SW480 (cell line): ENCODE measurements around the gene CHAC1.
A peak's percentile ranks its signal among the peaks of the same experiment; 100 is the strongest.

ENCODE experiments used
- DNase-seq: peaks from one replicate; pipeline ENCODE4 v3.0.0-alpha.2; 2016; ENCODE audit warnings: low spot score

CHAC1 gene

GRCh38 chr15:40985541-40986330 lies 32.5 kb downstream of the CHAC1 start:
- no peak for DNase-seq

- DNase-seq = no peak
Observed at GRCh38 chr15:40986820-40987219, 33.5 kb downstream of the CHAC1 start.

- DNase-seq = no peak
Observed at GRCh38 chr15:40988156-40988555, 34.9 kb downstream of the CHAC1 start.

- no peak for DNase-seq
Observed at GRCh38 chr15:40990080-40990479, 36.8 kb downstream of the CHAC1 start.

- DNase-seq = no peak
Observed at GRCh38 chr15:40990789-40991188, 37.5 kb downstream of the CHAC1 start.

GRCh38 chr15:40991355-40991754 lies 38.1 kb downstream of the CHAC1 start:
- DNase-seq = no peak

GRCh38 chr15:40992241-40992741 lies 39.0 kb downstream of the CHAC1 start:
- no peak for DNase-seq

- DNase-seq = no peak
Observed at GRCh38 chr15:40992825-40993224, 39.6 kb downstream of the CHAC1 start.

GRCh38 chr15:40995656-40996055 lies 42.4 kb downstream of the CHAC1 start:
- peak; percentile 25 for DNase-seq

GRCh38 chr15:40999190-40999589 lies 45.9 kb downstream of the CHAC1 start:
- no peak for DNase-seq

- DNase-seq = peak; percentile 21
Observed at GRCh38 chr15:41001524-41002214, 48.4 kb downstream of the CHAC1 start.

- DNase-seq = no peak
Observed at GRCh38 chr15:41004490-41004889, 51.2 kb downstream of the CHAC1 start.
